GM18868 (cell line): ENCODE results near the gene KY.

Experiments used
- ATAC-seq: cut with Tn5 transposase; IDR thresholded peaks from one replicate; pipeline ENCODE4 v1.9.1; 2021; ENCODE audit warnings: mild to moderate bottlenecking, moderate library complexity; ENCODE audit not compliant: unreplicated experiment

Gene KY

DNA sequence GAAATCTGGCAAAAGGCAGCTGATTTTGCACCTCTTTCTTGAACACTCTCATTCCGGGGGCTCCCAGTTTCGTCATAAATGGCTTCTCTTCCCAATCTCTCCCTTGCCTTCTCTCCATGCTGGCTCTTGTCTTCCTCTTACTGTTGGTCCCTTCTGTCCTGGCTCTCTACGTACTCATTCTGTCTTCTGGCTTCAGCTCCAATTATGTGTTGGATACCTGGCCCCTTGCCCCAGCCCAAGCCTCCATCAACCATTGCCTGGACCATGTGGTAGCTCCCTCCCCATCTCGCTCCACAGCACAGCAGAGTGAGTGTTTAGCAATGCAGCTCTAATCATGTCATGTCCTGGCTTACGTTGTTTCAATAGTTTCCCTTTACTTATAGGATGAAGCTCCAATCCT lies 21.7 kb upstream of the KY start:
- no peak for ATAC-seq

DNA sequence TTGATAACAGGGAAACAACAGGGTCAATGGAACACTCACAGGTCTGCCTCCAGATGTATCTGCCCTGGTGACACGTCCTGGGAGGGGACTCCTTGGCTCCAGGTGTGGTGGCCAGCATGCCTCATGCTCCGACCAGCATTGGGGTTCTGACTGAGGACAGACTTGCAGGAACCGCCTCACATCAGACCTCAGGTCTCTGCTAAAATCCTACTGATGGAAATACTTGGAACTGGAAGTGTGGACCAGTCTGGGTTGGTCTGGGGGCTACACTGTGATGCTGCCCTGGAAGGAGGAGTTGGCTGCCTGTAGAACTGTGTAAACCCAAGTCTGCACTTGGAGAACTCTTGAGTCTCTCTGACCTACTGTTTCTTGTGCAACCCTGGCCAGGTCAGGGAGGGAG lies 17.1 kb upstream of the KY start:
- no peak for ATAC-seq

DNA sequence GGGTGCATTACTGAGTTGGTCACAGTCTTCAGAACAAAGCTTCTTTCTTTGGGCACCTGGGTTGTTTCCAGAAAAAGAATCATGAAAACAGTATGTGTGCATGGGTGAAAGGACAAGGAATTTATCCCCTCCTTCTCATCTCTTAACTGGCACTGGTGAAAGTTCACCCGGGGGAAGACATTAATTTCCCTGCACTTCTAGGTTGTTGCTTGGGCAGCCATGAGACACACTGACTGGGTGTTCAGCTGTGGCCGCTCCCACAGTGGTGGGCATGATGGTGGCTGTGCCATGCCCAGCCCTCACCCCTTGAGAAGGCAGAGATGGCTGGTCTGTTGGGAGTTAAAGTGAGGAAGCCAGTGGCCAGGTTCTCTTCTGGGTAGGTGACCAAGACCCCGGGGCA lies 16.6 kb upstream of the KY start:
- no peak for ATAC-seq

DNA sequence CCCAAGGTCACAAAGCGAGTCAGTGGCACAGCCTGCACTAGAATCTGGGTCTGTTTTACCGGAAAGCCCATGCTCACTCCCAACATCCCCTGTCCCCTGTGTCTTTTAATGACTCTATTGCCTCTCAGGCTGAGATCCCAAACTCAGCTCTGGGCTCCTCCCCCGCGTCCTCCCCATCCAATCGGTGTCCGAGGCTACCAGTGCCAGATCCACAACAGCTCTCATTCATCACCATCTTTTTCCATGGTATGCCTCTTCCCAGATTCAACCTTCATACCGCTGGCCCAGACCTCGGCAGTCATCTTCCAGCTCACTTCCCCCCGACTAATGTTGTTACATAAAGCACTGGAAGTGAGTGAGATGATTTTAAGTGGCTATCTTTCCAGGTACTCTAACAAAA lies 16.1 kb upstream of the KY start:
- ATAC-seq: no peak

DNA sequence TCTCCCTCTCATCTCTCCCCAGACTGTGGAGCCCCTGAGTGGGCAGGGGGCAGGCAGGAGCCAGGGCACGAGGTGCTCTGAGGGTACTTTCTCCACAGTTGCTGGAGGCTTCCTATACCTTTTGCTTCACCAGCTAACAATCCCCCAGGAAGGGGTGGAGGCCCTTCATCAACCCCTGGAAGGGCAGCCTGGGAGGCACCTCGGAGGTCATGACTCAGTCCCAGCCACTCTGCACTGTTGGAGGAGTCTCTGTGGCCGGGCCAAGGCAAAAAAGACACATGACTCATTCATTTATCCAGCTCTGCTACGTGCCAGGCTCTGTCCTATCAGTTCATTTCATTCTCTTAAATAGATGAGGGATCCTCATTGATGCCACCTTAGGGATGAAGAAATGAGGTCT lies 15.6 kb upstream of the KY start:
- no peak for ATAC-seq

DNA sequence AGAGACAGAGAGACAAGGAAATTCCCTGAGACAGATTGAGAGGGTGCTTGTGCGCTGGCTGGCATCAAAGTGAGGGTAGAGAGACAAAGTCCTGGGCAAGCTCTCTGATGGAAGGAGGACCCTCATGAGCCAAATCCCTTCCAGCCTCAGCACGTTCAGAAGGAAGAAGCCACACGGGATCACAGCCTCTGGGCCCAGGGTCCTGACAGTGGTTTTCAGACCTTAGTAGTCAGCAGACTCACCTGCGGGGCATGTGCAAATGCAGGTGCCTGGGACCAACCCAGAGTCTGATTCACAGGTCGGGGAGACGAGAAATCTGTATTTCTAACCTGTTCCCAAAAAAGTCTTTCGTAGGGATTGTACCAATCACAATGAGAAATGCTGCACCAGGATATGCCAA lies 15.2 kb upstream of the KY start:
- ATAC-seq: no peak

DNA sequence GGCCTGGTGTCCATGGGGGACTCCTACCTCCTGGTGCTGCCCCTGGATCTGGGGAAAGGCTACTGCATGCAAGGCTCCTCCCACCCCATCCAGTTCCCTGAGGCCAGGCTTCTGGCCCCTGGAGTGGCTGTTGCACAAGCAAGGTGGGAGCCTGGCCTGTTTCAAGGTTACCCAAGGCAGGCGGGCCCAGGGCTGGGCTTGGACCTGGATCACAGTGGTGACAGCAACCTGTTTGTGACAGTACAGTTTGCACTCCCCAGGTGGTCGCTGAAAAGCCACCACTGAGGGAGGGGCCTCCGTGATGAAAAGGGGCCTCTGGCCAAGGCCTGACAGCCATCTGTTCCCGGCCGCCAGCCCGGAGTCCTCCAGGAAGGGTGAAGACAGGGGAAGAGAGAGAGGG lies 14.4 kb upstream of the KY start:
- ATAC-seq: no peak

DNA sequence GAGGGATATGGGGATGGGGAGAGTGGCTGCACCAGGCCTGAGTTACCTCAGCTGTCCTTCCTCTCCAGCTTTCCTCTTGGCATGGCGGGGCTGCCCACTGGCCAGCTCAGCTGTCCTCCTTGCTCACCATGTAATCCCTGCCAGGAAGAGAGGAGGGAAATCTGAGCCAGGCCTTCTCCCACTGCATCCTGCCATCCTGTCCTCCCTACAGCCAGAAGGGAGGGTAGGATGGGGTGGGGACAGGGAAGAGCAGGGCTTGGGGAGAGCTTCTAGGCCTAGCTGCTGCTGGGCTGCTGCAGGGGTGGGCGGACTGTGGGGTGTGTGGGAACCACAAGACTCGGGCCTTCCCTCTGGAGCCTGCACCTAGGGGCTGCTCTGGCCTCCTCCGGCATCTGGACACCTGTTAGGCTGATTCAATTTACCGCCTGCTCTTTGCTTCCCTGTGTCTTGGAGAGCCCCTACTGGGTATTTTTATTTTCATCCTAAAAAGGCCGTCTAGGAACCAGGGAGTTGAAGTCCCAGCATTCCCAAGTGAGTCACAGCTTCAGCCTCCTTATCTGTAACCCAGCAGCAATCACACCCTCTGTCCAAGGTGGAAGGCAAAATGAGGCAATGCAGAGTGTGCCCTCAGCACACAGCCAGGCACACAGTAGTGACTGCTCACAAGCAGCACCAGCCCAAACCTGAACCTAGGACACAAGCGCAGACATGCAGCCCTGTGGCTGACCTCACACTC lies 13.1 kb upstream of the KY start:
- no peak for ATAC-seq

DNA sequence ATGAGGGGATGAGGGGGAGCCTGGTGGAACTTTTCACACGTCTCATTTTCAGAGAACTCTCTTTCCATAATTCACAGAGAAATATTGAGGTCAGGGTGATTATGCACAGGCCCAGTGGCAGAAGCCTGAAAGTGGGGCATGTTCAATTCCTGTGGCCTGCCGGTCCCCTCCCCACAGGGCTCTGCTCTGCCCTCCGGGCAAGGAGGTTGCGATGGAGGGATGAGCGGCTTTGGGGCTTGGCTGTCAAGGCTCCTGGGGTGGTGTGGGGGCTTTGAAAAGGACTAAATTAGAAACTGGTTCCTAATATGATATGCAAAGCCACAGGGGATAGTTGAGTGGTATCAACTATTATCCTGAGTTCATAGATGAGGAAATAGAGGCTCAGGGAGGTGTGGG lies 9.2 kb upstream of the KY start:
- no peak for ATAC-seq

DNA sequence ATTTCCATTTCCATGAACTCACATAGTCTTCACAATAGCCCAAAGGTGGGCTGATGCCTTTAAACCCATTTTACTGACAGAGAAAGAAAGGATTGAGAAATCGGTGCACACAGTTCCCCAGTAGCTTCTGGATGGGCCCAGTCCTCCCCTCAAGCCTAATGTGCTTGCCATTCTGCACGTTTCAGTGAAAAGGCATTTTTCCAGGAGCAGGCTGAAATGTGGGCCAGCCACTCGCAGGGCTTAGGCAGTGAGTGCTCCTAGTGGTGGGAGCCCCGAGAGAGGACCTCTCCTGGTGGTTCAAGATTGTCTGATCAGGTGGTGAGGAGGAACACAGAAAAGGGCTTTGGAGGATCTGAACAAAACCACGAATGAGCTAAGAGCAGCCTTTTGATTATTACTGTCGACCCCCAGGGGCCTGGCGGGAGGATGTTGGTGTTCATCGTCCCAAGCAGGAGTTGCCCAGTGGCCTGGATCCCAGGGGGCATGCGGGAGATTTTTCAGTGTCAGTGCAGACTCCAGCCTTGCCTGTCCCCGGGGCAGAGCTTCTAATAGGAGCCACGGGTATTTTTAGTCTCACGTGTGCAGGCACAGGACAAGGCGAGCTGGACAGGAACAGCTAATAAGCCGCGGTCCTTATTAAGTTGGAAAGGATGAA lies 8.7 kb upstream of the KY start:
- no peak for ATAC-seq

DNA sequence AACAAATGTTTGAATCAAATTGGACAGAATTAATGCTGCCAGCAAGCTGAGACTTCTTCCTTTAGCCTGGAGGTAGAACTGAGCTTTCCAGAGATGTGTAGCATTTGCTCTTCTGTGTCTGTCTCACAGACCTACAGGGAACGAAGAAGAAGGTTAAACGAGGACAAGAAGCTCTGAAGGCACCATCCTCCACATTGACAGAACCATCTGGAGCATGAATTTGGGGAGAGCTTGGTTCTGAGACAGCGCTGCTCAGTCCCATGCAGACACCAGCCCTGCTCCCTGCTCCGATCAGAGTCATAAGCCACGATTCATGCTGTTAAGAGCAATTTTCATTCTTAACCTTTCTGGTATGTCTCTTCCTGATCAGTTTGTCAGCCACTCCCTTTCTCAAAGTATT lies 7.7 kb upstream of the KY start:
- no peak for ATAC-seq

DNA sequence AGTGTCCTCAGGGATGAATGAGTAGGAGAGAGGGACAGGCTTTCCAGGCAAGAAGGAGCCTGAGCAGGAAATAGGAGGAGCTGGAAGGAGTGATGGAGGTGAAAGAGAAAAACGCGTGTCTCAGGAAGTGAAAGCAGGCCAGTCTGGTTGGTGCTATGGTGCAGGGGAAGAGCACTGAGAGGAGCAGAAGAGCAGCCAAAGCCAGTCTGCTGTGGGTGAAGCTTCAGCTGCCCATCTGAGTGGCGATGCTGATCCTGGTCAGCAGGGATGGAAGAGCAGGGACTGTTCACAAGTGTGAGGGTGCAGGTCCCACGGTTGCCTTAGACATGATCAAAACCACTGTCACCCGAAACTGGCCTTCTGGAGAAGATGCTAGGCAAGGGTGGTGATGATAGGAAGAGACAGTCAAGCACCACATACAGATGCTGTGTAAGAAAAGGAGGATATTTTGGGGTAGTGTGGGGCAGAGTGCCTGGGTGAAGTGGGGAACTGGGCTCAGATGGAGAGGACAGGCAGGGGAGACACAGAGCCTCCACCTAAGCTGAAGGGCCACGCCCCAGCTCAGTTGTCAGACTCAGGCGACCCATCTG lies 5.5 kb upstream of the KY start:
- no peak for ATAC-seq

DNA sequence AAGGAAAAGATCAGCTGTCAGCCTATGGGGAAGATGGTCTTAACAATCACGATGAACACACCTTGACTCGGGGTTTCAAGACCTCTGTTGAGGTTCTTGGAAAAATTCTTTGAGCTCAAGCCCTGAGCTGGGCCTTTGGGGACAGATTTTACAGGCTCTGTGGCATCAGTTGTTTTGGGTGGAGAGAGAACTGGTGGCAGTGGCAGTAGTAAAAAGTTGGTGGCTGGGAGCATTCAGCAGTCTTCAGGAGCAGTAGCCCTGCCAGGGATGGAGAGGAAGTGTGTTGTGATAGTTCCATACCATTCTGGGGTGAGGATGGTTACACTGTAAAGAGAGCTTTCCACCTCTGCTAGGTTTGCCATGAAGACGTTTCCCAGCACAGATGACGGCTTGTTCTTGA lies 4.9 kb upstream of the KY start:
- ATAC-seq: no peak

DNA sequence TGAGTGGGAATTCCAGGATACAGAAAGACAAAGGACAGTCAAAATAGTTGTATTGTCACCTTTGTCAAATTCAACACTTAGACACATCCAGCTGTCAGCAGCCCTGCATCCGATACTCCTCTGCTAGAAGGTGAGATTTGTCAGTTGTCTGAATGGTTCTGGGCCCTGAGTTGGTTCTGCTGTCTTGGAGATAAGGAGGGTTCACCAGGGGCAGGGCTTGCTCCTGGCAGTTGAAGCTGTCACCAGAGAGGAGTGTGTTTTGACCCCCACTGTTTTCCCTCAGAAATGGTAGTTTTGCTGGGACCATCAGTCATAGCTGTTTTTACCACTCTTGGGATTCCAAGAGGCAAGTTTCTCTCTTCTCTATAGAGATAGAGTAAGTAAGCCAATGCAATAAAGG lies 3.2 kb upstream of the KY start:
- no peak for ATAC-seq

DNA sequence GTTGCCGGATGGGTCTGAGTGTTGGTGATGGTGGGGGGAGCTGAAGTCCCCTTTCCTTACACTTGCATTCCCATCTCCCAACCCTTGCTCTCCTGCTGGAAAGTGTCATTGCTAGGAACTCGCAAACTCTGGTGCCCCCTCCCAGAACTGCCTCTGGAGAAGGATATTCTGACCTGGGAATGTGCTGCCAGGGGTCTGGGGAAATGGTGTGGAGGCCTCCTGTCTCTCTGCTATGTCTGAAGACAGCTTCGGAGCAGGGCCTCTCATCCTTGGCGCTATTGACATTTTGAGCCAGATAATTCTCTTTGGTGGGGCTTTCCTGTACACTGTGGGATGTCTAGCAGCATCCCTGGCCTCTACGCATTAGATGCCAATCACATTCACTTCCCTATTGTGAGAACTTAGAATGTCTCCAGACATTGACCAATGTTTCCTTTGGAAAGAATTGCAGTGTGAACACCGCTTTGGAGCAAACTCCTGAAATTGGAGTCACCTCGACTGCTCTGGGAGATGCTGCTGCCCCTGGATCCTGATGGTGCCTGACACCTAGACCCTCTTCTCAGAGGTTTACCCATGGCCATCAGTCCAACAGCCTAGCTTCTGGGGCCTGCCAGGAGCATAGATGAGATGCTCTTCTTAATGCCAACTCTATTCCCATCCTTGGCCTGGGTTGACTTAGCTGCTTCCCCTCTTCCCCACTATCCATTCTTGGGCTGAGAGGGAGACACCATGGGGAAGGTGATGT lies 2.2 kb upstream of the KY start:
- ATAC-seq: no peak

DNA sequence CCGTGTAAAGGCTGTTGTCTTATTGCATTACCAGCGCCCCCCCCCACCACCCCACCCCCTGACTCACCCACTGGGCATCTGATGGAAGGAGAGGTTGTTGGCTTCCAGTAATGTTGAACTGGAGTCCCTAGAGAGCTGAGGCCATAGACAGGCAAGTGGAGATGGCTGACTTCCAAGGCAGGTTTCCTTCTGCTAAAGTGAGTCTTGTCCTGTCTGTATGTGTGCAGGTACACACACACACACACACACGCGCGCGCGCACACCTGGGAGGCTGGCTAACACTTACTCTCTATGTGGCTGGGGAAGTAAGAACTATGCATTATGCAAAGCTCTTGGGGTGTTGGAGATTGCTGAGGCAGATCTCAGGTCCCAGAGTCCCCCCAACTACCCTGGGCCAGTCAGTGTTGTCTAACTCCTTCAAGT lies 1.6 kb upstream of the KY start:
- no peak for ATAC-seq

DNA sequence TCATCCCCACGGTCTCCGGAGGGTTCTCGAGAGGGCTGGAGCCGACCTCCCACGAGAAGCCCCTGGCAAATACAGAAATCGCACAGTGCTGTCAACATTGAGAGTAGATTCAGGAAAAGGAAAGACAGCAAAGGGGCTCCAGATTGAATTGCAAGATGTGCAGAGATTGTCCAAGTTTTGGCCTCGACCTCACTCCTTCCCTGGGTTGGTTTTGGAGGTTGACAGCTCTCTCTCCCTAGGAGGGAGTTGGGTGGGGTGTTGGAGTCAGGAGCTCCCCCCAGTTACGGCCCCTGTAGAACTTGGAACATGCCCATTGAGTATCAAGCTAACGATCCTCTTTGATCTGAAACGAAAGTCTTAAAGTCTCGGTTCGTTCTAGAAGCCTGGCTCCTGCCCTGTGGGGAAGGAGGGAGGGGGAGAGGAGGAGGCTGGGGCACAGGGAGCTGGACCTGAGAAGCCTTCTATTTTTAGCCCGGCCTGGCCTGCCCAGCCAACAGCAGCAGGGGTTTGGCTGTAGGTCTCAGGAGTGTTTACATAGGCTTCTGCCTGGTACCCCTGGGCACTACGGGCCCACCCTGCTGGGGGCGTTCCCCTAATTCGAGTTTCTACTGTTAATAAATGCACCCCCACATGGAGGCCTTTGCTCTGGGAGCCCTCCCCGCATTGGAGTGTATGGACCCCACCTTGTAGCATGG lies 672 bp upstream of the KY start:
- no peak for ATAC-seq

DNA sequence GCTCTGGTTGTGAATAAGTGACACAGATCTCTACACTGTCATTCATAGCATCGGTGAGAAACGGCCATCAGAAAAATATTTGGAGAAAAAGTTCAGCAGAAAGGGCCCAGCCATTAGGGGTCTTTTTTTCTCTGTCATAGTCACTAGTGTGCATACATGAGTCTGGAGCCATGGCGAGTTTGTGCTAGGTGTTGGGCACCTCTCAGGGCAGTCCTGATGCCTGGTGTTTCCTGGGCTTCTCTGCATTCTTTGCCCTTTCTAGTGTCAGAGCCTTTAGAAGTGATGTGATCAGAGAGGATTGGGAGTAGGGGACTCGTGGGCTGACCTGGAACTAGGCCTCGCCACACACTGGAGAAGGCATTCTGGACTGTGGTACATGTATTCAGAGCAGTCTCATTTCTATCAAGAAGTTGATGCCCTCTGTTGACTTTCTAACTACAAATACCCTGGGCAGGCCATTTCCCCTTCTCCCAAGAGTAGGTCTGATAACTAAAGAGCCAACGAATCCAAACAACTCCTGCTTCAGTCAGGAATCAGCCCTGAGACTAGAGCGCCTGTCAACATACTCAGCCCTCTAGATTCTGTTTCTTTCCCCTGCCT lies 1.6 kb downstream of the KY start:
- no peak for ATAC-seq

DNA sequence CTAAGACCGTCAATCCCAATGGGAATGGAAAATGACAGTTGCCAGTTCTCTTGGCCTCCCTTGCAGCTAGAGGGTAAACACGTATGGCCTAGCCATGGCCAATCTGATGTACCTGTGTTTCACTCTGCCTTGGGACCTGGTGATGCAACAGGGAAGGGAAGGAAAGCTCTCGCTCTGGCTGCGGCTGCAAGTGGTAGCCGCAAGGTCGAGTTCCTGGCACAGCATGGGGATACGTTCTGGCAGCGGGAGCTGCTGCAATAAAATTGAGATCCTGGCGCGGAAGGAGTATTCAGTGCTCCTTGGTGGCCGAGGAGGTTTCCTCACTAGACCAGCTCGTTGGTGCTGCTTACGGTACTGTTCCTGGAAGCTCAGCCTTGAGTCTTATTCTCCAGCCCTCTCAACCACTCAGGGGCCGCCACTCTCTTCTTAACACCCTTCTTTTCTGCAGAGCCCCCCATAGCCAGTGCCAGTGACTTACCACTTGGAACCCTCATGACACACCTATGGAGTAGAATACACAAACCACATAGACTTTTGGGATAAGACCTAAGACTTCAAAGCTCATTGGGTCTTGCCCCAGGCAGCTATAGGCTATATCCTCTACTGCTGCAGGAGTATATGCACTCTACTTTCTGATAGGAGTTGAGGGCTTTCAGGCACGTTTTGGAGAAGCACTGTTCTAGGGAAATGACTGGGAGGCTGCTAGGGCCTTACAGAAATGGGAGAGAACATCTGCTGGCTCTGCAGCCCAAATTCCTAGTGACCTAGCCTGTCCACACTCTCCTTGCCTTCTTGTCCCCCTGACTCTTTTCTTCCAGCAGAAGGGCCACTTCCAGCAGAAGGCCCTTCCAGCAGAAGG lies 2.7 kb downstream of the KY start:
- no peak for ATAC-seq

DNA sequence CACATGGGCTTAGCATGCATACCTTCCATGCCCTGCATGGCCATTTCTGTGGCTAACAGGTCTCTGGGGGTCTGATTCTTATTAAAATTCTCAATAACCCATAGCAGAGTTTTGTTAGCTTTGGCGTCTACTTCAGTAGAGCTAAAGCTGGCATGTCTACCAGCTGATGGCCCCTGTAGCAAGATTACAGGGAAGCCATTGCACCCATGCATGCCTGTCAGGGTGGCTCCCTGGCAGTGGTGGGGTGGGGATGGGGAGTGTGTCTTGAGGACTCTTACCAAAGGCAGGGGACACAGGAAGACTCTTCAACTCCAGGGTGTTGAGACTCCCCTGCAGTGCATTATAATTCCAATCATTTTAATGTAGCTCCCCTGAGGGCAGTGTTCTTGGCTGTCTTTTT lies 4.7 kb downstream of the KY start:
- ATAC-seq: no peak
